ENCODE measurements around the gene HPSE2.

Gene HPSE2

DNA sequence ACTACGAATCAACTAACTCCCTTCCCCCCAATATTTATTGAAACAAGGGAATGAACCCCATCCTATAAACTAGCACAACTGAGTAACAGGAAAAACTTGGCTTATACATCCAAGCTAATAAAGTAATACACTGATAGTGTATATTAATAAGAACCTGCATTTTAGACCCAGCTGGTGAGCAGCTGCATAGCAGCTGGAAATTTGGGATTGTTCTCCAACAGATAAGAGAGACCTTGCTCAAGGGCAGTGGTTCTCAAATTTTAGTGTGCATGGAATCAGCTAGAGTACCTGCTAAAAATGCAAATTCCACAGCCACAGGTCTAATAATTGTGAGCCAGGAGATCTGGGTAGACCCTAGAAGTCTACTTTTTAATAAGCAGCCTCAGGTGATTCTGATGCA is 404.3 kb downstream of the HPSE2 start:
- TF ChIP-seq, protein P1, sequence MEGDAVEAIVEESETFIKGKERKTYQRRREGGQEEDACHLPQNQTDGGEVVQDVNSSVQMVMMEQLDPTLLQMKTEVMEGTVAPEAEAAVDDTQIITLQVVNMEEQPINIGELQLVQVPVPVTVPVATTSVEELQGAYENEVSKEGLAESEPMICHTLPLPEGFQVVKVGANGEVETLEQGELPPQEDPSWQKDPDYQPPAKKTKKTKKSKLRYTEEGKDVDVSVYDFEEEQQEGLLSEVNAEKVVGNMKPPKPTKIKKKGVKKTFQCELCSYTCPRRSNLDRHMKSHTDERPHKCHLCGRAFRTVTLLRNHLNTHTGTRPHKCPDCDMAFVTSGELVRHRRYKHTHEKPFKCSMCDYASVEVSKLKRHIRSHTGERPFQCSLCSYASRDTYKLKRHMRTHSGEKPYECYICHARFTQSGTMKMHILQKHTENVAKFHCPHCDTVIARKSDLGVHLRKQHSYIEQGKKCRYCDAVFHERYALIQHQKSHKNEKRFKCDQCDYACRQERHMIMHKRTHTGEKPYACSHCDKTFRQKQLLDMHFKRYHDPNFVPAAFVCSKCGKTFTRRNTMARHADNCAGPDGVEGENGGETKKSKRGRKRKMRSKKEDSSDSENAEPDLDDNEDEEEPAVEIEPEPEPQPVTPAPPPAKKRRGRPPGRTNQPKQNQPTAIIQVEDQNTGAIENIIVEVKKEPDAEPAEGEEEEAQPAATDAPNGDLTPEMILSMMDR (IDR thresholded peaks at IDR 0.05; ENCODE audit: unreplicated experiment in 3 of 3), result no peak
- Mint-ChIP-seq H3K9me3 (peaks cover 2% of the 10 kb centered on the region), H3K27me3 (ENCODE audit: low read depth) (no peaks in the 10 kb centered on the region), H3K27ac (no peak overlapping the region), H3K4me3 (no peak overlapping the region), H3K4me1 (peaks cover 13% of the 10 kb centered on the region), H3K36me3 (ENCODE audit: low read depth) (no peaks in the 10 kb centered on the region)

- TF ChIP-seq, protein P1 (IDR thresholded peaks at IDR 0.05; ENCODE audit: unreplicated experiment in 3 of 3), result no peak
- Mint-ChIP-seq H3K9me3 (peaks cover 7% of the 10 kb centered on the region), H3K4me3 (no peak overlapping the region), H3K4me1 (no peaks in the 10 kb centered on the region), H3K36me3 (ENCODE audit: low read depth) (no peaks in the 10 kb centered on the region), H3K27ac (no peak overlapping the region), H3K27me3 (ENCODE audit: low read depth) (no peaks in the 10 kb centered on the region)
These were observed 409.9 kb downstream of the HPSE2 start for GRCh38 chr10:98825741-98826140.

DNA sequence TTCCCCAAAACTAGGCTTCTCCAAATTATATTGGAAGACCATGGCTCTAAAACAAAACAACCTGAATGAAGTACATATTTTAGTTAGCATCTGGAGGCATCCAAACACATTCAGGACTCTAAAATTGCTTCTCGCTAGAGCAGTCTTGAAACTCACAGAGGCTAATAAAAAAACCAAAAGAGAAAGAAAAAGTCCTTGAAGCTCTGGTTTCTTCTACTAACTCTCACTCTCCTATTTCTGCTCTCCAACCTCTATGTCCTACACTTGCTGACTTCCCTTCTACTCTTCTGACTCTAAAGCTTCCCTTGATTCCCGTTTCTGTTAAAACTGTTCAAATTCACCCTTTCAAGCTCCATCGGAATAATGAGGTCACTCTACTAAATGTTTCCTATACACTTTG is 418.3 kb downstream of the HPSE2 start:
- Mint-ChIP-seq H3K27ac (no peak overlapping the region), H3K4me1 (no peaks in the 10 kb centered on the region), H3K36me3 (ENCODE audit: low read depth) (no peaks in the 10 kb centered on the region), H3K9me3 (no peaks in the 10 kb centered on the region), H3K27me3 (ENCODE audit: low read depth) (no peaks in the 10 kb centered on the region), H3K4me3 (no peak overlapping the region)
- TF ChIP-seq, protein P1 (IDR thresholded peaks at IDR 0.05; ENCODE audit: unreplicated experiment in 3 of 3), result no peak

DNA sequence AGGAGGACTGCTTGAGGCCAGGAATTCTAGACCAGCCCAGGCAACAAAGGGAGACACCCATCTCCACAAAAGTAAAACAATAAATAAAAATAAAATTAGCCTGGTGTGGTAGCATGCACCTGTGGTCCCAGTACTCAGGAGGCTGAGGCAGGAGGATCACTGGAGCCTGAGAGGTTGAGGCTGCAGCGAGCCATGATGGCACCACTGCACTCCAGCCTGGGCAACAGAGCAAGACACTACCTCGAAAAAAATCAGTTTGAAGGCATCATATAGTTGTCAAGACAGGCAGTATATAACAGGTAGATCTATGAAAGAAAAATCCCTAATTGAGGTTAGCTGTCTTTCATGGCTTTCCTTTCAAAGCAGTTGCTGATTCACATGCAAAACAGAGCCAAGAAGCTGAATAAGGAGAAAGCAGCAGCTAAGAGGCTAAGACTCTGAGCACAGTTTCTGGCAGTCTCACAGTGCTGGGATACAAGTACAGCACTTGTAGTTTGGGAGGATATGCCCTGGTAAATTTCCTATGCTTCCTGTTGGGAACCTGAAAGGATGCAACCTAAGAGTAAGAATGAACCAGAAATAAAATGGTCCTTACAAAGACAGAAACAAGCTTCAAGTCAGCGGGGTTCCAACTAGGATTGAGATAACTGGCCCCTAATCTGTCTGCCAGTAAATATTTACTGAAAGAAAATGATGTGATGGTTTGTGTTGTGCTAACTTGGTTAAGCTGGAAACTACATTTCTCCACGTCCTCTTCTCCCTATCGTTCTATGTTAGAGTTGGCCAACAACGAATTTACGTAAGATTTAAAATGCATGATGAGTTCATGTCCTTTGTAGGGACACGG is 420.4 kb downstream of the HPSE2 start:
- H3K4me1 Mint-ChIP-seq, result no peaks in the 10 kb centered on the region
- H3K4me3 Mint-ChIP-seq, result no peak overlapping the region
- no peak overlapping the region for H3K27ac Mint-ChIP-seq

DNA sequence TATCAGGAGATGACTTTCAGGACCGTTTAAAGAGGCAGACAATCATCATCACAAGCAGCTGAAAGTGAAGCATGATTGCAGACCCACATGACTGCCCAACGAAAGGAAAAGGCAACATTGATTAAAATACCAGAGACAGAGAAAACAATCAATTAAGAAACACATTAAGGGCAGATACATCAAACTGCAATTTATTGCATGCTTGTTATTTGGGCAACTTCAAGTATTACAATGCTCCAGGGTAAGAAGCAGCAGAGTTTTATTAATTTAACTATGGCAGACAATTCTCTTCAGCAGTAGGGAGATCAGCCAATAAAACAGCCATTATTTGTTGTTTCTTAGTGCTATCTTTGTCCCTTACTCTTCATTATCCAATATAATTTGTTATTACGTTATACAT is 421.2 kb downstream of the HPSE2 start:
- TF ChIP-seq, protein P1 (IDR thresholded peaks at IDR 0.05; ENCODE audit: unreplicated experiment in 3 of 3), result no peak
- no peak overlapping the region for H3K4me3 Mint-ChIP-seq
- no peaks in the 10 kb centered on the region for H3K4me1 Mint-ChIP-seq
- no peak overlapping the region for H3K27ac Mint-ChIP-seq
- H3K27me3 Mint-ChIP-seq (ENCODE audit: low read depth), result no peaks in the 10 kb centered on the region
- H3K36me3 Mint-ChIP-seq (ENCODE audit: low read depth), result no peaks in the 10 kb centered on the region
- H3K9me3 Mint-ChIP-seq, result no peaks in the 10 kb centered on the region

More for the DNA sequence above, 420.4 kb downstream of the HPSE2 start:
- Mint-ChIP-seq H3K9me3 (no peaks in the 10 kb centered on the region), H3K36me3 (ENCODE audit: low read depth) (no peaks in the 10 kb centered on the region), H3K27me3 (ENCODE audit: low read depth) (no peaks in the 10 kb centered on the region)
- TF ChIP-seq, protein P1 (IDR thresholded peaks at IDR 0.05; ENCODE audit: unreplicated experiment in 3 of 3), result no peak
